DMS114 treated with DMSO at 0.1 percent for 48 hours (cell line): ENCODE data around the gene SLIRP.
"Not testable (repeated sequence)": the region's sequence is repeated elsewhere in the genome, so short reads cannot be mapped to it uniquely, and the experiment has no call there.

Experiments
- DNase-seq: peaks from one replicate; lab custom pipeline; 2025; ENCODE audit not compliant: unreplicated experiment; lab: John Stamatoyannopoulos, UW

The SLIRP gene

DNA sequence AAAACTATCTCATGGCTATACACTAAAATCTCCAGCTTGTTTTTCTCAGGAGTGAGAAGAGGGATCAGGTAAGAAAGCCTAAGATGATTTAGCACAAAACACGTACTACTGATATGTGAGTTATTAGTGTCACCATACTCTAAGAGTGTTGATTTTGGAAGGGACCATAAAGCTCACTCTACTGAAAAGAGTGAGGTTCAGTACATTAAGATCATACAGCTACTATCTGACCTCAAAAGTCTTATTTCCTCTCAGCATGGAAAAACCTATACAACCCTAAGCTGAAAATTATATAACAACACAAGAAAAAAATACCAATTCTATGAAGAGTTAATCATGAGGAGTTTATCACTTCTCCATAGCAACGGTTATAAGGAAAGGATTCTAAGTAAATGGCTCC lies 33.5 kb downstream of the SLIRP start:
- no peak for DNase-seq

DNA sequence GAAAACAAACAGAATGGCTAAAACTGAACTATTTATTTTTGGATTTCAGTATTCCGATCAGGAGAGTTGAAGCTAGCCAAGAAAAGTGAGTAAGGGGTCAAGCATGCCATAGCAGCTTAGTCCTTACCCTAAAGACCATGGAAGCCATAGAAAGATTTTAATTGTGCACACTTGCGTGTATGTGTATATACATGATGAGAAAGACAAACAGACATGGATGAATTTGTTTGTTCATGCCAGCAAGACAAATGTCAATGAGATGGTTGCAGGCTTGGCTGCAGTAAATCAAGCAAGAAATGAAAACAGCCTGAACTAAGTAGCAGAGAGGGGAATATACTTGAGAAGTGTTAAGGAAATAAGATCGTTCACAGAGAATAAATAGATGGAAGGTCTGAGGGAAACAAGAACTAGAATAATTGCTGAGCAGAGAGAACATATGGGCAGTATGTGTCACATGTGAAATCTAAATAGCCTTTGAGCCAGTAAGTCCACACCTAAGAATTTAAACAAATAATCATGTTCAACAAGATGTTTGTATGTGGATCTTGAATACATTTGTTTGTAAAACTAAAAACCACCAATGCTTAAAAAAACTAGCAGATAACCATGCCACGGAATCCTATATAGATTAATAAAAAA lies 38.3 kb downstream of the SLIRP start:
- DNase-seq: no peak

DNA sequence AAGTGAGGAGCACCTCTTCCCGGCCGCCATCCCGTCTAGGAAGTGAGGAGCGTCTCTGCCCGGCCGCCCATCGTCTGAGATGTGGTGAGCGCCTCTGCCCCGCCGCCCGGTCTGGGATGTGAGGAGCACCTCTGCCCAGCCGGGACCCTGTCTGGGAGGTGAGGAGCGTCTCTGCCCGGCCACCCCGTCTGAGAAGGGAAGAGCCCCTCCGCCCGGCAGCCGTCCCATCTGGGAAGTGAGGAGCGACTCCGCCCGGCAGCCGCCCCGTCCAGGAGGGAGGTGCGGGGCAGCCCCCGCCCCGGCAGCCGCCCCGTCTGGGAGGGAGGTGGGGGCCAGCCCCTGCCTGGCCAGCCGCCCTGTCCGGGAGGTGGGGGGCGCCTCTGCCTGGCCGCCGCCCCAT lies 39.5 kb downstream of the SLIRP start:
- not testable (repeated sequence) for DNase-seq

DNA sequence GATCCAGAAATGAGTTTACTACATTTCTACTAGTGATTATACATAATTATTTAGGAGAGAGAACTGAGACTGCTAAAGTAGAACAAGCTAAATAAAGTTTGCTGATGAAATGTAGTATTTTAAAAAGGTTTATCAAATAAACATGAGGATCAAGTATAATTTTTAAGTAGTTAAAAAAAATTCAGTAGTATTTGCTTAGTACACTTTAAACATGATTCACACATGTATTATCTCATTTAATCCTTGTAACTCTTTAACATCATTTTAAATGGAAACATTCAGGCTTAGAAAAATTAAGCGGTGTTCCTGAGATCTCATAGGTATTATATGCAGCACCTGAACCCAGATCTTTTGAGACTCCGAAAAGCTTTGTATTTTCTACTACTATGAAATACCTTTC lies 44.4 kb downstream of the SLIRP start:
- DNase-seq: no peak

DNA sequence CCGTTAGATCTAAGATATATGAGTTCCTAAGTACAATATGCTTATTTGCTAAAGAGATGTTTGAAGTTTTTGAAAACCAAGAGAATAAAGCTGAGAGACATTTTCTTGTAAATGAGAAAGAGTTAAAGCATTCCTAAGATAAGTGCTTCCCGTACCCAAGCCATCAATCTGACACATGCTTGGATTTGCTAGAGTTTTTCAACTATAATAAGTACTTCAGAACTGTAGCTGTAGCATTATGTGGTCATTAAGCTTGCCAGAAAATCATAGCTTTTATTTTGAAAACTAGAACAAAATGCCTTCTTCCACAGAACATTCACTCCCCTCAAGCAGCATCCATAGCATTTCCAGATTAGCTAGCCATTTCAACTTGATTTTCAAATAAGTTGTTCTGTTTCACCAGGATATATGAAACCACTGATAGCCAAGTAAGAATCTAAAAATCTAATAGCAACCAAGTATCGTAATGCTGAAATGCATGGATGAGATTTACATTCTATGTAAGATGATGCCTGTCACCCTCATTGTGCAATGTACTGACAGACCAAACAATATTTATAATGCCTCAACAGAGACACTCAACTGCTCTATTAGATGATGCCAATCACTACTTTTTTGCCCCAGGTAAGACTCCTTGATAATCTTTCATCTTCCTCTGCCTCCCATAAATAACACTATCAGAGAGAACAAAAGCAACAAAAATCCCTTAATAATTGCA lies 45.1 kb downstream of the SLIRP start:
- no peak for DNase-seq

DNA sequence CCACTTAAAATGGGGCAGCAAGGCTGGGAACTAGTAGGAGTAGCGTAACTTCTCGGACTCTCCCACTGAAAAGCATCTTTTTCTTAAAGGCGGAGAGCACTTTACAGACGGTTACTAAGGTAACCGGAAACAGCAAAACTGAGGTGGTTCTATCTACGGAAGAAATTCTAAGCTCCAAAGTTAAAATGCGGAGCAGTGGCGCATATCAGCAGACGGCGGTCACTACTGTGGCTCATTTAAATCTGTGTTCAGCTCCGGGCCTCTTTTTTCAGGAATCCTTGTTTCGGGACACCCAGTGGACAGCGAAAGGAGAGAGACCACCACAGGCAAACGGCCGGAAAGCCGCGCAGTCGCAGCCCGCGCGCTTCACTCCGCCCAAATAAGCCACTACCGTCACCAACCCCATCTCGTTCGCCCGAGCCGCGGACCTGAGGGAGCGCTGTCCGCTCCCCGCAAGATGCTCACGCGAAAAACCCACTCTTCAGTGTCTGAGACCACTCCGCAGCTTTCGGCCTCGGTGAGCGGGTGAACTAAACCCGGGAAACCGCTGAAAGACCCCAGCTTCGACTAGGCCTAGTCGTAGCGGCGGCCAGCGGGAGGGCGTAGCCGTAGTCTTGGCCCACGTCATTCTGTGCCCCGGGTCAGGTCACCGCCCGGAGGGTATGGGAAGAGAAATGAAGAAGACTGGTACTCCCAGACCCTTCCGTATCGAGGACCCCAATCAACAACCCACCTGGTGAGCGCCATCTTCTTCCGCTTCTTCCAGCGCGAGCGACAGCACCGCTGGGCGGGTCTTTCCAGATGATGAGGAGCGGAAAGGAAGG lies 52.7 kb downstream of the SLIRP start, which contains the start of gene SNW1:
TSS of gene SNW1 (minus strand) at position 776 of the 824 bp plus-strand sequence. CDS start at position 747, 29 bp downstream.
- DNase-seq: peak; percentile 89

DNA sequence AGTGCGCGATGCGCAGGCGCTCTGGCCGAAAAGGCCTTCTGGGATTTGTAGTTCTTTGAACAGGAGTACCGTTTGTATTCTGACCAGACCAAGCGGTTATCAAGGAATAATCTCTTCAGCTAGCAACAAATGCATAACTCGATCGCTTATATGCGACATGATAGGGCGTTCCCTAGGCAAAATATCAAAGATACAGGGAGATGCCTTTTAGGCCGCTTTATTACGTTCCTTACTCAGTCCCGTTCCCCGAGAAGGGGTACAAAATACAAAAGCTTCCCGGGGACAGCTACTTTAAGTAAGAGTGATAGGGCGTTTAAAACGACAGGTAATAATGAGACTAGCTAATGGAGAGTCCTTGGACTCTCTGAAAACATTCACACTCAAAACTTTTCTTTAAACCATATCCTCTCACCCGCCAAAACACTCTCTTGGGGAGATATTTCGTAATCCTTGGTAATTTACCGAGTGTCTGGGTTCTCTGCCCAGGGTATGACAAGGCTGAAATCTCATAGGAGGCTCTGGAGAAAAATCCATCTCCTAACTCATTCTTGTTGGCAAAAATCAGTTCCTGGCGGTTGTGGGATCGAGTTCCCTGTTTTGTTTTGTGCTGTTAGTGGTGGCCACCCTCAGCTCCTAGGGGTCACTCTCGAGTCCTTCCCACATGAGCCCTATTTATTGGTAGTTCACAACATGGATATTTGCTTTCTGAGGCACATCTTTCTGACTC lies 53.5 kb downstream of the SLIRP start:
- DNase-seq: no peak

DNA sequence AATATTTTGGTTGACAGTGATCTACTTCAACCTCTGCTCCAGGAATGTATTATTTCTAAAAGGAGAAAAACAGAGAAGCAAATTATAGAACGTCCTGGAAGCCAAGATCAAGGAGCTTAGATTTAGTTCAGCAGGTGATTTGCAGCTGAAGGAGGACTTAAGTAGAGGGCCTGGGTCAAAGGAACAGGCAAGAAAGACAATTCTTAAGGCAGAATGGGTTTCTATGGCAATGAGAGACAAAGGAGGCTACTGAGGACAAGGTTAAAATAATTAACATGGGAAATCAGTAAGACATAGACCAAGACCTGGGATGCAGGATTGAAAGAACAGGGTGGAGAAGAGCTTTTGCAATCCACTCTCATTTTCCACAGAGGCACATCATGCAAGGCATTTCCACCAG lies 55.4 kb downstream of the SLIRP start:
- DNase-seq: no peak

DNA sequence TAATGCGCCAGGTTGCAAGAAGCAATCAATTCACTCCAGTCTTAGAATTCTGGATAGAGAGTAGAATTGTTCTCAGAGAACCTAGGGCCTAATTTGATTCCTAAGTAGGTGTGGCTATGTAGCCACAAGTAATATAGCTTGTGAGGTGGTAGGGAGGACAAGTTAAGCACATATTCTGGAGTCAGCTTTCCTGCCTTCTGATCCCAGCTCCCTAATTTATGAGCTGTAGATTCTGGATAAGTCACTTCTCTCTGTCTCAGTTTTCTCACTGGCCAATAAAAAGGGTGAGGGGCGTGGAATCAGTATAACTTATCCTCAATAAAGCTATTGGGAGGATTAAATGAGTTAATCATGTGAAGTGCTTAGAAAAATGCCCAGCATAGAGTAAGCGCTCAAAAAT lies 56.1 kb downstream of the SLIRP start:
- DNase-seq: no peak
